Caco-2 (cell line): ENCODE measurements around the gene CINP. TPM values are rescaled to one million over a fixed set of nuclear protein-coding genes. Genes with fewer than 3 reads are reported as not detected.
"Not testable (repeated sequence)": the region's sequence is repeated elsewhere in the genome, so short reads cannot be mapped to it uniquely, and the experiment has no call there.

ENCODE experiments used
- BruUV-seq: library from RNA; stranded (reverse); fragments of 400-500 nt; replicated peaks from 2 replicates; lab custom pipeline; 2021; lab: Mats Ljungman, UMichigan
- CTCF ChIA-PET: fragments of 300-600 bp; sonication (Branson Sonifier 250); formaldehyde crosslinking; loops from one replicate; lab custom pipeline; 2022; ENCODE audit warnings: antibody characterized with exemption; lab: Charles Lee
- POLR2A ChIA-PET: fragments of 300-600 bp; sonication (Branson Sonifier 250); formaldehyde crosslinking; loops from one replicate; lab custom pipeline; 2022; ENCODE audit warnings: antibody characterized with exemption; lab: Charles Lee
- DNase-seq, 2 experiments: peaks; one replicate each; pipeline versions ENCODE4 v3.0.0 to v3.0.0-alpha.2; 2020 to 2022
- H3K27me3 ChIP-seq: replicated peaks from 2 replicates; pipeline ENCODE4 v1.6.0; 2011; ENCODE audit warnings: low read length; ENCODE audit not compliant: control insufficient read depth, insufficient read depth
- H3K36me3 ChIP-seq: 2 replicates; pipeline ENCODE4 v1.5.1; 2011; ENCODE audit warnings: low read length; ENCODE audit not compliant: control insufficient read depth, insufficient read depth
- H3K4me1 ChIP-seq: fragments of 250-450 bp; sonication (Bioruptor Pico); 2 replicates; pipeline ENCODE4 v1.5.1; 2020; ENCODE audit warnings: mild to moderate bottlenecking
- H3K4me3 ChIP-seq: 2 replicates; pipeline ENCODE4 v1.5.1; 2011; ENCODE audit warnings: low read depth, mild to moderate bottlenecking, control low read depth, low read length
- H3K9me3 ChIP-seq: fragments of 250-450 bp; sonication (Bioruptor Pico); 2 replicates; pipeline ENCODE4 v1.5.1; 2020; ENCODE audit warnings: mild to moderate bottlenecking, moderate library complexity
- H3K27ac Mint-ChIP-seq: one replicate; pipeline ENCODE4 v1.8.0; 2022; ENCODE audit warnings: mixed read lengths; ENCODE audit not compliant: unreplicated experiment
- H3K27me3 Mint-ChIP-seq: one replicate; pipeline ENCODE4 v1.8.0; 2022; ENCODE audit warnings: mixed read lengths; ENCODE audit not compliant: insufficient read depth, unreplicated experiment
- H3K36me3 Mint-ChIP-seq: one replicate; pipeline ENCODE4 v1.8.0; 2022; ENCODE audit warnings: mild to moderate bottlenecking, mixed read lengths; ENCODE audit not compliant: insufficient read depth, unreplicated experiment
- H3K4me1 Mint-ChIP-seq: one replicate; pipeline ENCODE4 v1.8.0; 2022; ENCODE audit warnings: low read depth, mixed read lengths; ENCODE audit not compliant: unreplicated experiment
- H3K4me3 Mint-ChIP-seq: one replicate; pipeline ENCODE4 v1.8.0; 2022; ENCODE audit warnings: mild to moderate bottlenecking, moderate library complexity, mixed read lengths; ENCODE audit not compliant: unreplicated experiment
- H3K9me3 Mint-ChIP-seq: one replicate; pipeline ENCODE4 v1.8.0; 2022; ENCODE audit warnings: mixed read lengths; ENCODE audit not compliant: unreplicated experiment
- CTCF ChIP-seq, 2 experiments: fragments of 200-600 bp in 1 of 2; IDR thresholded peaks; 1 replicate in 1 of 2; 2 replicates in 1 of 2; pipeline versions ENCODE4 v1.5.1 to v1.8.0; 2011 to 2022; ENCODE audit warnings: antibody characterized with exemption in 1 of 2, control low read depth in 1 of 2, inconsistent platforms in 1 of 2, low read depth in 1 of 2, low read length in 1 of 2, mild to moderate bottlenecking in 1 of 2, moderate library complexity in 1 of 2; ENCODE audit not compliant: insufficient read depth in 1 of 2, severe bottlenecking in 1 of 2, unreplicated experiment in 1 of 2
- intact Hi-C: fragments of 100-400 bp; cut with micrococcal nuclease; formaldehyde crosslinking; loops from one replicate; pipeline ENCODE4 v1.10.0; 2022; ENCODE audit not compliant: unreplicated experiment
- total RNA-seq: library from RNA; stranded (reverse); gene quantifications from 2 replicates; pipeline ENCODE4 v1.2.3, GENCODE V29; 2022

The CINP gene
- total RNA-seq, 1 experiment from 2014 or later: 38.9 TPM

- BruUV-seq: no TSS peak
- Histone ChIP-seq H3K9me3 (no peaks in the 10 kb centered on the region), H3K27me3 (no peaks in the 10 kb centered on the region), H3K4me1 (0 out of 2 replicates have a peak, but pooled peaks cover 3% of the 10 kb centered on the region), H3K36me3 (no peaks in the 10 kb centered on the region), H3K4me3 (no peak overlapping the region)
- Mint-ChIP-seq H3K9me3 (no peaks in the 10 kb centered on the region), H3K36me3 (peaks cover 7% of the 10 kb centered on the region), H3K27me3 (peaks cover 9% of the 10 kb centered on the region), H3K4me3 (peak overlapping the region; percentile 66), H3K27ac (peak overlapping the region; percentile 55), H3K4me1 (no peaks in the 10 kb centered on the region)
- intact Hi-C loops: loop anchor here (2.0 kb wide), 1 partner anchor 69 kb away; no protein-coding TSS in a partner anchor
- CTCF ChIA-PET: no interaction called here
- no peak for TF ChIP-seq CTCF (IDR thresholded peaks at IDR 0.05; ENCODE audit: insufficient read depth in 1 of 2, low read depth in 1 of 2, low read length in 1 of 2, severe bottlenecking in 1 of 2, unreplicated experiment in 1 of 2)
- POLR2A ChIA-PET: no interaction called here
- DNase-seq: no peak
Measured at GRCh38 chr14:102303664-102304063, 59.0 kb downstream of the CINP start.

DNA sequence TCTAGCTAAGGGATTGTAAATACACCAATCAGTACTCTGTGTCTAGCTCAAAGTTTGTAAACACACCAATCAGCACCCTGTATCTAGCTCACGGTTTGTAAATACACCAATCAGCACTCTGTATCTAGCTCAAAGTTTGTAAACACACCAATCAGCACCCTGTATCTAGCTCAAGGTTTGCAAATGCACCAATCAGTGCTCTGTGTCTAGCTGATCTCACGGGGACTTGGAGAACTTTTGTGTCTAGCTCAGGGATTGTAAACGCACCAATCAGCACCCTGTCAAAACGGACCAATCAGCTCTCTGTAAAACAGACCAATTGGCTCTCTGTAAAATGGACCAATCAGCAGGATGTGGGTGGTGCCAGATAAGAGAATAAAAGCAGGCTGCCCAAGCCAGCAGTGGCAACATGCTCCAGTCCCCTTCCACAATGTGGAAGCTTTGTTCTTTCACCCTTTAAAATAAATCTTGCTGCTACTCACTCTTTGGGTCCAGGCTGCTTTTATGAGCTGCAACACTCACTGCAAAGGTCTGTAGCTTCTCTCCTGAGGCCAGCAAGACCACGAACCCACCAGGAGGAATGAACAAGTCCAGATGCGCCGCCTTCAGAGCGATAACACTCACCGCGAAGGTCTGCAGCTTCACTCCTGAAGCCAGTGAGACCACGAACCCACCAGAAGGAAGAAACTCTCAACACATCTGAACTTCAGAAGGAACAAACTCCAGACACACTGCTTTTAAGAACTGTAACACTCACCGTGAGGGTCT lies 64.2 kb downstream of the CINP start:
- H3K4me3 Mint-ChIP-seq, BruUV-seq, H3K4me3 ChIP-seq, H3K27ac Mint-ChIP-seq, DNase-seq, H3K27me3 Mint-ChIP-seq, H3K36me3 Mint-ChIP-seq, H3K36me3 ChIP-seq, intact Hi-C loops, POLR2A ChIA-PET, CTCF ChIA-PET, H3K9me3 ChIP-seq, H3K4me1 Mint-ChIP-seq, H3K27me3 ChIP-seq, H3K9me3 Mint-ChIP-seq, H3K4me1 ChIP-seq: not testable (repeated sequence)

Other genes with a start within 250 kb of the CINP start
- gene WDR20, start 223.0 kb downstream of the CINP start, total RNA-seq: 32.5 and 34.0 TPM in 2 replicates
- gene MOK, start 57.7 kb downstream of the CINP start, total RNA-seq: 1.4 and 2.0 TPM in 2 replicates
- 9.8 and 11.9 TPM in 2 replicates for gene ZNF839, start 43.1 kb downstream of the CINP start, total RNA-seq
- gene TECPR2, start 51 bp upstream of the CINP start, total RNA-seq: 5.4 and 9.3 TPM in 2 replicates
- gene ANKRD9, start 146.9 kb upstream of the CINP start, total RNA-seq: 15.0 and 15.5 TPM in 2 replicates
- 31.0 and 33.6 TPM in 2 replicates for gene RCOR1, start 229.8 kb upstream of the CINP start, total RNA-seq